Measurements from ENCODE around the gene MAPT.

MAPT gene

GRCh38 chr17:46049656-46050055, 155.3 kb downstream of the MAPT start:
- no peak for DNase-seq (ENCODE audit: low read depth in 2 of 2)

- DNase-seq (ENCODE audit: low read depth in 2 of 2) = no peak
Measured at GRCh38 chr17:46053911-46054534, 159.7 kb downstream of the MAPT start.

GRCh38 chr17:46056800-46057304, 162.5 kb downstream of the MAPT start:
- no peak for DNase-seq (ENCODE audit: low read depth in 2 of 2)

GRCh38 chr17:46057366-46057765, 163.0 kb downstream of the MAPT start:
- DNase-seq (ENCODE audit: low read depth in 2 of 2) = no peak

GRCh38 chr17:46059486-46059885, 165.1 kb downstream of the MAPT start:
- no peak for DNase-seq (ENCODE audit: low read depth in 2 of 2)

GRCh38 chr17:46060461-46060860, 166.1 kb downstream of the MAPT start:
- no peak for DNase-seq (ENCODE audit: low read depth in 2 of 2)

- no peak for DNase-seq (ENCODE audit: low read depth in 2 of 2)
Measured at GRCh38 chr17:46061435-46061834, 167.1 kb downstream of the MAPT start.

GRCh38 chr17:46063241-46063640, 168.9 kb downstream of the MAPT start:
- DNase-seq (ENCODE audit: low read depth in 2 of 2) = no peak

GRCh38 chr17:46064460-46064859, 170.1 kb downstream of the MAPT start:
- DNase-seq (ENCODE audit: low read depth in 2 of 2) = no peak

GRCh38 chr17:46071796-46072195, 177.4 kb downstream of the MAPT start:
- no peak for DNase-seq (ENCODE audit: low read depth in 2 of 2)

GRCh38 chr17:46072998-46073397, 178.6 kb downstream of the MAPT start:
- no peak for DNase-seq (ENCODE audit: low read depth in 2 of 2)

- no peak for DNase-seq (ENCODE audit: low read depth in 2 of 2)
Measured at GRCh38 chr17:46074540-46074939, 180.2 kb downstream of the MAPT start.
